ENCODE measurements around the gene FOXK2.

DNA sequence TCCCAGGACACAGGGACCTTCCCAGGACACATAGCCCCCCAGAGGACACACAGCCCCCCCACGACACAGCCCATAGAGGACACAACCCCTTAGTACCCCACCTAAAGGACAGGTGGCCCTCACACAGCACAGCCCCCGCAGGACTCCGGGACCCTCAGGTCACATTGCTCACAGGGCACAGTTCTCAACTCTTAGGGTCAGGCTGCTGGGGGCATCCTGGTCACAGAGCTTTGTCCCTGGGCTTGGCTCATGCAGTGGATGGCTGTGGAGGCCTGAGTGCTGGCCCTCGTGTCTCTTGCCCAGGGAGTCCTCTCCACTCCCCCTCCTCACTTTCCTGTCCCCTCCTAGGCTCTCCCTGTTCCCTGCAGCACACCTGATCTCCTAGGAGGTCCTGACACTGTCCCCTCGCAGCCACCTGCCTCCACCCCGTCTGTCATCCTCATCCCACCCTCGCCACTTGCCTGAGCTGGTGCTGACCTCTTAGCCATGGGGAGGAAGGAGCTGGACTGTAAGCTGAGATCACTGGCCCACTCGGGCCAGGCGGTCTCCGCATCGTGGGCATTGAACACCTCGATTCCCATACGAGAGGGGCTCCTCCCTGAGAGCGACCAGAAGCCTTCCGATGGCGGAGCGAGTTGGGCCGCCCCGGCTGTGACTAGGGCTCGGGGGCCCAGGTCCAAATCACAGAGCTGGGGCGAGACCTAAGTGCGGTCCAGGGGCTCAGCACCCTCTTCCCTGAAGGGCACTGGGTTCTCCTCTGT lies 130.1 kb downstream of the FOXK2 start:
- TF ChIP-seq CTCF (IDR thresholded peaks at IDR 0.05) (no peak), POLR2A (IDR thresholded peaks at IDR 0.05) (no peak)

Data from uterus (tissue), 2 donors.